Natural killer cell treated with Interleukin-12 subunit alpha and Interleukin-12 subunit beta and Interleukin-15 and Interleukin-18, amount 100 ng/mL, for 72 hours (primary cell): ENCODE measurements around the gene FGGY. TPM values are rescaled to one million over a fixed set of nuclear protein-coding genes. Genes with fewer than 3 reads are reported as not detected.

Source experiments
- ATAC-seq, 2 donors: fragments of 150-1000 bp; cut with Tn5 transposase in 1 of 2; sonication (Bioruptor Pico), chemical (Tn5 transposase) in 1 of 2; 2 replicates each; pipeline ENCODE4 v1.10.0; 2021
- DNase-seq: peaks from one replicate; pipeline ENCODE4 v3.0.0; 2022; ENCODE audit warnings: low spot score
- H3K27ac Mint-ChIP-seq, 2 donors: 1 replicate in 1 of 2; 2 replicates in 1 of 2; pipeline ENCODE4 v1.8.0; 2022; ENCODE audit warnings: mixed read lengths in 2 of 2, mild to moderate bottlenecking in 1 of 2, moderate library complexity in 1 of 2
- H3K27me3 Mint-ChIP-seq, 2 donors: 1 replicate in 1 of 2; 2 replicates in 1 of 2; pipeline ENCODE4 v1.8.0; 2022; ENCODE audit warnings: mixed read lengths in 2 of 2
- H3K36me3 Mint-ChIP-seq: one replicate; pipeline ENCODE4 v1.8.0; 2022; ENCODE audit warnings: mixed read lengths
- H3K4me1 Mint-ChIP-seq, 2 donors: 1 replicate in 1 of 2; 2 replicates in 1 of 2; pipeline ENCODE4 v1.8.0; 2022; ENCODE audit warnings: low read depth in 2 of 2, mixed read lengths in 2 of 2, mild to moderate bottlenecking in 1 of 2
- H3K4me3 Mint-ChIP-seq: one replicate; pipeline ENCODE4 v1.8.0; 2022; ENCODE audit warnings: mixed read lengths
- H3K9me3 Mint-ChIP-seq: 2 replicates; pipeline ENCODE4 v1.8.0; 2022; ENCODE audit warnings: mixed read lengths
- total RNA-seq, 2 donors: library from RNA; stranded (reverse); gene quantifications; one replicate each; pipeline ENCODE4 v1.2.3, GENCODE V29; 2022

FGGY gene
- total RNA-seq, 2 donors from 2014 or later: 10.9 to 11.9 TPM

GRCh38 chr1:59738152-59738551, 441.3 kb downstream of the FGGY start:
- no peaks in the 10 kb centered on the region for H3K27me3 Mint-ChIP-seq
- peaks cover 7% of the 10 kb centered on the region for H3K9me3 Mint-ChIP-seq
- no peak overlapping the region for H3K4me3 Mint-ChIP-seq
- ATAC-seq (no peak), DNase-seq (no peak)
- no peak overlapping the region for H3K27ac Mint-ChIP-seq
- H3K4me1 Mint-ChIP-seq: no peaks in the 10 kb centered on the region
- H3K36me3 Mint-ChIP-seq: peaks cover 9% of the 10 kb centered on the region

- H3K4me3 Mint-ChIP-seq: no peak overlapping the region
- H3K27me3 Mint-ChIP-seq: no peaks in the 10 kb centered on the region
- ATAC-seq (no peak), DNase-seq (no peak)
- H3K36me3 Mint-ChIP-seq: peaks cover 9% of the 10 kb centered on the region
- peaks cover 7% of the 10 kb centered on the region for H3K9me3 Mint-ChIP-seq
- no peaks in the 10 kb centered on the region for H3K4me1 Mint-ChIP-seq
- H3K27ac Mint-ChIP-seq: no peak overlapping the region
These were observed 441.7 kb downstream of the FGGY start for GRCh38 chr1:59738591-59739015.

GRCh38 chr1:59739111-59739510, 442.2 kb downstream of the FGGY start:
- peaks cover 9% of the 10 kb centered on the region for H3K36me3 Mint-ChIP-seq
- no peaks in the 10 kb centered on the region for H3K4me1 Mint-ChIP-seq
- no peaks in the 10 kb centered on the region for H3K27me3 Mint-ChIP-seq
- DNase-seq (no peak), ATAC-seq (no peak)
- H3K9me3 Mint-ChIP-seq: peaks cover 7% of the 10 kb centered on the region
- H3K27ac Mint-ChIP-seq: no peak overlapping the region
- H3K4me3 Mint-ChIP-seq: no peak overlapping the region

- Mint-ChIP-seq H3K27me3 (no peaks in the 10 kb centered on the region), H3K36me3 (no peaks in the 10 kb centered on the region), H3K9me3 (no peaks in the 10 kb centered on the region), H3K4me1 (no peaks in the 10 kb centered on the region), H3K4me3 (no peak overlapping the region), H3K27ac (no peak overlapping the region)
- DNase-seq (no peak), ATAC-seq (no peak)
These were observed 445.6 kb downstream of the FGGY start for GRCh38 chr1:59742526-59742925.

- no peaks in the 10 kb centered on the region for H3K36me3 Mint-ChIP-seq
- no peak for ATAC-seq
- no peaks in the 10 kb centered on the region for H3K4me1 Mint-ChIP-seq
- no peak overlapping the region for H3K4me3 Mint-ChIP-seq
- H3K27ac Mint-ChIP-seq: no peak overlapping the region
- DNase-seq: no peak
- H3K27me3 Mint-ChIP-seq: no peaks in the 10 kb centered on the region
- no peaks in the 10 kb centered on the region for H3K9me3 Mint-ChIP-seq
These were observed 446.6 kb downstream of the FGGY start for GRCh38 chr1:59743324-59744091.

GRCh38 chr1:59747420-59748024, 450.6 kb downstream of the FGGY start:
- Mint-ChIP-seq H3K27me3 (no peaks in the 10 kb centered on the region), H3K27ac (no peak overlapping the region)
- no peak for ATAC-seq

GRCh38 chr1:59748123-59748522, 451.2 kb downstream of the FGGY start:
- Mint-ChIP-seq H3K4me3 (no peak overlapping the region), H3K9me3 (no peaks in the 10 kb centered on the region), H3K27me3 (no peaks in the 10 kb centered on the region), H3K27ac (no peak overlapping the region), H3K36me3 (no peaks in the 10 kb centered on the region), H3K4me1 (no peaks in the 10 kb centered on the region)
- ATAC-seq (no peak), DNase-seq (no peak)

More at GRCh38 chr1:59747420-59748024, 450.6 kb downstream of the FGGY start:
- Mint-ChIP-seq H3K36me3 (no peaks in the 10 kb centered on the region), H3K9me3 (no peaks in the 10 kb centered on the region), H3K4me3 (no peak overlapping the region), H3K4me1 (no peaks in the 10 kb centered on the region)
- DNase-seq: no peak

GRCh38 chr1:59750328-59751003, 453.6 kb downstream of the FGGY start:
- no peaks in the 10 kb centered on the region for H3K9me3 Mint-ChIP-seq
- no peaks in the 10 kb centered on the region for H3K36me3 Mint-ChIP-seq
- H3K4me3 Mint-ChIP-seq: no peak overlapping the region
- no peak for ATAC-seq
- no peaks in the 10 kb centered on the region for H3K27me3 Mint-ChIP-seq
- no peaks in the 10 kb centered on the region for H3K4me1 Mint-ChIP-seq
- no peak overlapping the region for H3K27ac Mint-ChIP-seq
- DNase-seq: no peak

GRCh38 chr1:59751004-59751395, 454.1 kb downstream of the FGGY start:
- ATAC-seq (no peak), DNase-seq (no peak)
- Mint-ChIP-seq H3K27ac (no peak overlapping the region), H3K4me1 (no peaks in the 10 kb centered on the region), H3K36me3 (no peaks in the 10 kb centered on the region), H3K4me3 (no peak overlapping the region), H3K9me3 (no peaks in the 10 kb centered on the region), H3K27me3 (no peaks in the 10 kb centered on the region)

GRCh38 chr1:59751801-59752200, 454.9 kb downstream of the FGGY start:
- no peaks in the 10 kb centered on the region for H3K36me3 Mint-ChIP-seq
- H3K4me3 Mint-ChIP-seq: no peak overlapping the region
- H3K27ac Mint-ChIP-seq: no peak overlapping the region
- no peaks in the 10 kb centered on the region for H3K27me3 Mint-ChIP-seq
- DNase-seq (no peak), ATAC-seq (no peak)
- H3K9me3 Mint-ChIP-seq: no peaks in the 10 kb centered on the region
- H3K4me1 Mint-ChIP-seq: no peaks in the 10 kb centered on the region

GRCh38 chr1:59752556-59753414, 455.9 kb downstream of the FGGY start:
- Mint-ChIP-seq H3K4me1 (no peaks in the 10 kb centered on the region), H3K36me3 (no peaks in the 10 kb centered on the region), H3K9me3 (no peaks in the 10 kb centered on the region), H3K27me3 (no peaks in the 10 kb centered on the region), H3K27ac (no peak overlapping the region), H3K4me3 (no peak overlapping the region)
- ATAC-seq: no peak
- no peak for DNase-seq

- Mint-ChIP-seq H3K4me1 (peaks cover 5 to 9% of the 10 kb centered on the region in 2 donors), H3K9me3 (no peaks in the 10 kb centered on the region), H3K36me3 (no peaks in the 10 kb centered on the region), H3K27me3 (no peaks in the 10 kb centered on the region), H3K4me3 (no peak overlapping the region), H3K27ac (no peak overlapping the region)
- ATAC-seq: no peak
- DNase-seq: no peak
These were observed 458.3 kb downstream of the FGGY start for GRCh38 chr1:59755069-59755685.

- Mint-ChIP-seq H3K4me1 (peaks cover 5 to 9% of the 10 kb centered on the region in 2 donors), H3K4me3 (no peak overlapping the region), H3K36me3 (no peaks in the 10 kb centered on the region), H3K27me3 (no peaks in the 10 kb centered on the region), H3K9me3 (no peaks in the 10 kb centered on the region), H3K27ac (no peak overlapping the region)
- DNase-seq (no peak), ATAC-seq (no peak)
These were observed 460.4 kb downstream of the FGGY start for GRCh38 chr1:59757197-59757747.
